RKO (cell line): ENCODE results near the gene DPF1.

ENCODE experiments used
- DNase-seq: peaks from one replicate; pipeline ENCODE4 v3.0.0-alpha.2; 2016; ENCODE audit warnings: low spot score

The DPF1 gene

GRCh38 chr19:38197937-38198704 is 25.9 kb downstream of the DPF1 start:
- no peak for DNase-seq

- DNase-seq, result no peak
Observed at GRCh38 chr19:38196948-38197656, 26.9 kb downstream of the DPF1 start.

- DNase-seq, result no peak
Observed at GRCh38 chr19:38196245-38196837, 27.7 kb downstream of the DPF1 start.

- DNase-seq, result no peak
Observed at GRCh38 chr19:38195237-38195636, 28.8 kb downstream of the DPF1 start.

- DNase-seq, result no peak
Observed at GRCh38 chr19:38194061-38194701, 29.8 kb downstream of the DPF1 start.

GRCh38 chr19:38193445-38193844 is 30.6 kb downstream of the DPF1 start:
- no peak for DNase-seq

- no peak for DNase-seq
Observed at GRCh38 chr19:38191747-38192146, 32.3 kb downstream of the DPF1 start.

GRCh38 chr19:38190793-38191192 is 33.2 kb downstream of the DPF1 start:
- no peak for DNase-seq

- DNase-seq, result no peak
Observed at GRCh38 chr19:38190061-38190460, 34.0 kb downstream of the DPF1 start.

GRCh38 chr19:38185562-38185961 is 38.5 kb downstream of the DPF1 start:
- DNase-seq, result no peak

GRCh38 chr19:38184815-38185214 is 39.2 kb downstream of the DPF1 start:
- DNase-seq, result no peak

- no peak for DNase-seq
Observed at GRCh38 chr19:38183251-38183897, 40.6 kb downstream of the DPF1 start.

- no peak for DNase-seq
Observed at GRCh38 chr19:38182536-38183210, 41.3 kb downstream of the DPF1 start.

- no peak for DNase-seq
Observed at GRCh38 chr19:38180071-38180470, 44.0 kb downstream of the DPF1 start.

- no peak for DNase-seq
Observed at GRCh38 chr19:38175422-38175821, 48.6 kb downstream of the DPF1 start.

- no peak for DNase-seq
Observed at GRCh38 chr19:38173291-38174041, 50.6 kb downstream of the DPF1 start.

- no peak for DNase-seq
Observed at GRCh38 chr19:38172001-38172400, 52.0 kb downstream of the DPF1 start.

- DNase-seq, result no peak
Observed at GRCh38 chr19:38170334-38170733, 53.7 kb downstream of the DPF1 start.

GRCh38 chr19:38168637-38169036 is 55.4 kb downstream of the DPF1 start:
- no peak for DNase-seq

GRCh38 chr19:38165335-38165734 is 58.7 kb downstream of the DPF1 start:
- DNase-seq, result no peak

GRCh38 chr19:38164526-38164925 is 59.5 kb downstream of the DPF1 start:
- DNase-seq, result no peak
